ENCODE data around the gene LSG1.

Gene LSG1

GRCh38 chr3:194687638-194688199 is 15.7 kb upstream of the LSG1 start:
- DNase-seq (ENCODE audit: extremely low read depth, low read depth): no peak
- TF ChIP-seq CTCF (IDR thresholded peaks at IDR 0.05; ENCODE audit: low read depth, low read length): peak; percentile 16

GRCh38 chr3:194686816-194687637 is 15.0 kb upstream of the LSG1 start:
- no peak for TF ChIP-seq CTCF (IDR thresholded peaks at IDR 0.05; ENCODE audit: low read depth, low read length)
- DNase-seq (ENCODE audit: extremely low read depth, low read depth): no peak

DNA sequence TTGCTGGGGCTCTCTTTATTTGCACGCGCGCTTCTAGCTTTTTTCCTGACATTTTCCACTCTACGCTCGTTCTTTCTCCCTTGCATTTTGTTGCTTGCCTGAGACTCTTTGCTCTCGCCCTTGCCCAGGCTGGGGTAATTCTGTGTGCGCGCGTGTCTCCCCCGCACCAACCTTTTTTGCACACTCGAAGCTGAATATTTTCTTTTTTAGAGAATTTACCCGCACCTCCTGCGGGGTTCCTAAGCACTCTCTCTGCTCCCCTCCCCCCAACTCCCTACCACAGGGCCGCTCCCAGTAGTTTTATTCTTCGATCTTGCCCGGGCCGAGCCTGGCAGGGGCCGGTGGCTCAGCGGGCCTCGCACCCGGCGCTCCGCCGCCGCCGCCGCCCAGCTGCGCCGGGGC is 14.4 kb upstream of the LSG1 start:
- no peak for TF ChIP-seq CTCF (IDR thresholded peaks at IDR 0.05; ENCODE audit: low read depth, low read length)
- DNase-seq (ENCODE audit: extremely low read depth, low read depth): no peak

DNA sequence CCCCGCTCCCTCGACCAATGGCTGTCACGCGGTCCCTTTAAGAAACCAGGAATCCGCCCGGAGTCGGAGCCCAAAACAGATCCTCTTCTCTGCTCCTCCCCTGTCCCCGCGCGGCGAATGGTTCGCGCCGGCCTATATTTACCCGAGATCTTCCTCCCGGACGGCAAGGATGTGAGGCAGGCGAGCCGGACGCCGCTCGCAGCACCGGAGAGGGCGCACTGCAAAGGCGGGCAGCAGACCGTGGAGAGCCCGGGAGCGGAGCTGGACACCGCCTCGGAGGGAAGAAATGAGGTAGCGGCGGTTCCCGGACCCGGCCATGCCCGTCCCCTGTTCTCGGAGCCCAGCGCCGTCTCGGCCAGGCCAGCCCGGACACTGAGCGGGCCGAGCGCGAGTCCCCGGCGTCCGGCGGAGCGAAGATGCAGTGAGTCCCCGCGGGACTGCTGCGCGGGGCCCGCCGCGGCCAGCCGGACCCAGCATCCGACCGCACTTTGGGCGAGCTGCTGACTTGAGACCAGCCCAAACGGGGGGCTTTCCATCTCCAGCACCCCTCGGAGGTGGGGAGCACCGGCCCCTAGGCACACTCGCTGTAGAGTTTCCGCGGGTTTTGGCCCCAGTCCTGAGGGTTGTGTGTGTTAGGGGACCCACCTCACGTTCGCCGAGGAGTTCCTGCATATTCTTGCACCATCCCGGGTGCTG is 13.9 kb upstream of the LSG1 start, which contains the start of gene FAM43A:
FAM43A (plus strand) TSS at position 166 of the 696 bp plus-strand sequence. CDS start 944 bp downstream, outside the sequence.
- peak; percentile 19 for TF ChIP-seq CTCF (IDR thresholded peaks at IDR 0.05; ENCODE audit: low read depth, low read length)
- DNase-seq (ENCODE audit: extremely low read depth, low read depth): peak; percentile 93

DNA sequence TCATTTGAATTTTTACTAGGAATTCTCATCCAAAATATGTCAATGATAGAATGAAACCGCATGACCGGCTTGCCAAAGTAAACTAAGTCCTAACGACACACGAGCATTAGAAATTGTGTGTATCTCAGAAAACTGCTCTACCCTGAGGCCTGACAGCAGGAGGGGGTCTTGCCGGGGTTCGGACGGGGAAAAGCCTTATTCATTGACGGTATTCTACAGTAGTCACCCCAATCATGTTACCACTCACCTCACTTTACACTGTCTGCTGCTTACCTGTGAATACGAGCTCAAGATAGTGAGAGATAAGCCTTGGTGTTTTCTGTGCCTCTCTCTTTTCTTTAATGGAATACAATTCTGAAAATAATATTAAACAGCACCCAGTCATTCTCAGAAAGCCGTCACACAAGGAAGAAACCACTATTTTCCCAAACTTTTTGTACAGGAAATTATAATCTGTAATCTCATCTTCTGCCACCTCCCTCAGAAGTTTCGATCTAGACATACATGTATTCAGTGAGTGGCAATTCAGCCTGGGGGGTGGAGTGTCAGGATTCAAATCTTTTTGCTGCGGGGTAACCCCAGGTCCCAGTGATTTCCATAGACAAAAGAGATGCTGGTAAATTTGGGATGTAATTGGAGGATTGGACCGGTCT is 13.2 kb upstream of the LSG1 start:
- TF ChIP-seq CTCF (IDR thresholded peaks at IDR 0.05; ENCODE audit: low read depth, low read length): no peak
- no peak for DNase-seq (ENCODE audit: extremely low read depth, low read depth)

DNA sequence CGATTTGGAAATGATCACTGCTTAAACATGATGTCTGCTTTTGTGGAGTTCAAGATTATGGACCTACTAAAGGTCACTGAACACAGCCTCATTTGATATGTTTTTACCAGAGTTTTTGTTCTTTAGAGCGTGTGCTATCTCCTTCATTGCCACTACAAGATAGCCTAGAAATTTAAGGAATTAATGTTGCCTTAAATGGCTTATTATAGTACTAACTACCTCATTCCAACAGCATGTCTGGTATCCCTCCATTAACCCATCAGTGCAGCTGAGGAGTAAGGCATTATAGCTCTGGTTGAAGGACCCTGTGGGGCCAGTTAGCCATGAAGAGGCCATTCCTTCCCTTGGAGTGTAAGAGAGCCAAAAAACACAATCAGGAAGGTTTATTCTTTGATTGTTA is 11.4 kb upstream of the LSG1 start:
- TF ChIP-seq CTCF (IDR thresholded peaks at IDR 0.05; ENCODE audit: low read depth, low read length): no peak
- no peak for DNase-seq (ENCODE audit: extremely low read depth, low read depth)

All from AG09319 (cell line).